C4-2B (cell line): ENCODE measurements around the gene CCDC51.

Experiments used
- ZFX ChIP-seq: fragments of 450-650 bp; IDR thresholded peaks from 2 replicates; pipeline ENCODE4 v1.6.1; 2017
- TF ChIP-seq, protein P1 (sequence below): fragments of 450-650 bp; conservative IDR thresholded peaks from 2 replicates; pipeline ENCODE4 v1.5.1; 2017; ENCODE audit warnings: mild to moderate bottlenecking

DNA sequence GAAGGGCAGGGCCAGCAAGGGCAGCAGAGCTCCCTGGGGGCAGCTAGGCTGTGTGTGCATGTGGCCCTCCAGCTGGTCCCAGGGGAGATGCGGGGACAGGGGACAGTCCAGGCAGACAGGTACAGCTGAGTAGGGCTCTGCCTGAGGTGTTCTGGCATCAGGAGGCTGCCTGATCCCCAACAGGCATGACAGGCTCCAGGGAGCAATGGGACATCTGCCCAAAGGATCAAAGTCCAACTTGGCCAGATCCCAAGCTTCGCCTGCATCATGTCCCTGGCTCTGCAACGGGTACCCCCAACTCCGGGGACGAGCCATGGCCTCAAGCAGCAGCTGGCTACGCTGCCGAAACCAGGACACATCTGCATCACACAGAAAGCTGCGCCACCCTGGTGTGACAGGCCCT, 28.4 kb upstream of the CCDC51 start:
- TF ChIP-seq, protein P1, sequence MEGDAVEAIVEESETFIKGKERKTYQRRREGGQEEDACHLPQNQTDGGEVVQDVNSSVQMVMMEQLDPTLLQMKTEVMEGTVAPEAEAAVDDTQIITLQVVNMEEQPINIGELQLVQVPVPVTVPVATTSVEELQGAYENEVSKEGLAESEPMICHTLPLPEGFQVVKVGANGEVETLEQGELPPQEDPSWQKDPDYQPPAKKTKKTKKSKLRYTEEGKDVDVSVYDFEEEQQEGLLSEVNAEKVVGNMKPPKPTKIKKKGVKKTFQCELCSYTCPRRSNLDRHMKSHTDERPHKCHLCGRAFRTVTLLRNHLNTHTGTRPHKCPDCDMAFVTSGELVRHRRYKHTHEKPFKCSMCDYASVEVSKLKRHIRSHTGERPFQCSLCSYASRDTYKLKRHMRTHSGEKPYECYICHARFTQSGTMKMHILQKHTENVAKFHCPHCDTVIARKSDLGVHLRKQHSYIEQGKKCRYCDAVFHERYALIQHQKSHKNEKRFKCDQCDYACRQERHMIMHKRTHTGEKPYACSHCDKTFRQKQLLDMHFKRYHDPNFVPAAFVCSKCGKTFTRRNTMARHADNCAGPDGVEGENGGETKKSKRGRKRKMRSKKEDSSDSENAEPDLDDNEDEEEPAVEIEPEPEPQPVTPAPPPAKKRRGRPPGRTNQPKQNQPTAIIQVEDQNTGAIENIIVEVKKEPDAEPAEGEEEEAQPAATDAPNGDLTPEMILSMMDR: no peak
- TF ChIP-seq ZFX: no peak
